Activated CD8-positive, alpha-beta memory T cell treated with anti-CD3 and anti-CD28 coated beads, Interleukin-2, amount 50 U/mL, for 1 hour (primary cell): ENCODE results near the gene PTDSS2.
"Not testable (repeated sequence)": the region's sequence is repeated elsewhere in the genome, so short reads cannot be mapped to it uniquely, and the experiment has no call there.

Experiments
- DNase-seq: peaks from one replicate; pipeline ENCODE4 v3.0.0-alpha.2; 2020; ENCODE audit errors: extremely low read depth

PTDSS2 gene

DNA sequence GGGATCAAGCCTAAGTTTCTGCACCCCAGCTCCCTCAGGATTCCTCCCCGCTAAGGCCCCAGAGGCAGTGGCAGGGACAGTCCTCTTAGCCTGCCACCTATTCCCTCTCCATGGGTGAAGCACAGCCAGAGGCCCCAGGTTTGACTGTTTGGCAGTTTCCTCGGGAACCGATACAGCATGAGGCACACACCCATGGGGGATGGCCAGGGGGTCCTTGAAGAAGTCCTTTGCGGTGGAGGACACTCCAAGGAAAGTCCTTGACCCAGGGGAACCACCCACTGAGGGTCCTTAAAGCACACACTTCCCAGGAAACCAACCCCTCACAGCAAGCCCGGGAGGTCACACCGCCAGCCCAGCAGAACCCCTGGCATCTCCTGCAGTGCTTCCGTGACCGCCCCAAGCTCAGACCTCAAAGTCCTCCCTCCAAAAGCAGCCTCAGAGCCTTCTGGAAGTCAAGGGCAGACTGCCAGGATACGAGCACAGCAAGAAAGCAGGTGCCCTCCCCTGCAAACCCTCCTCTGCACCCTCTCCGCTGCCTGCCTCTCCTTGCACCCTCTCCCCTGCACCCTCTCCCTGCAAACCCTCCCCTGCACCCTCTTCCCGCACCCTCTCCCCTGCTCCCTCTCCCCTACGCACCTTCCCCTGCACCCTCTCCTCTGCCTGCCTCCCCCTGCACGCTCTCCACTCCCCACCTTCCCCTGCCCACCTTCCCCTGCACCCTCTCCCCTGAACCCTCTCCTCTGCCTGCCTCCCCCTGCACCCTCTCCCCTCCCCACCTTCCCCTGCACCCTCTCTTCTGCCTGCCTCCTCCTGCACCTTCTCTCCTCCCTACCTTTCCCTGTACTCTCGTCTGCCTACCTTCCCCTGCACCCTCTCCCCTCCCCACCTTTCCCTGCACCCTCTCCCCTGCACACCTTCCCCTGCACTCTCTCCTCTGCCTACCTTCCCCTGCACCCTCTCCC lies 36.7 kb upstream of the PTDSS2 start:
- no peak for DNase-seq

DNA sequence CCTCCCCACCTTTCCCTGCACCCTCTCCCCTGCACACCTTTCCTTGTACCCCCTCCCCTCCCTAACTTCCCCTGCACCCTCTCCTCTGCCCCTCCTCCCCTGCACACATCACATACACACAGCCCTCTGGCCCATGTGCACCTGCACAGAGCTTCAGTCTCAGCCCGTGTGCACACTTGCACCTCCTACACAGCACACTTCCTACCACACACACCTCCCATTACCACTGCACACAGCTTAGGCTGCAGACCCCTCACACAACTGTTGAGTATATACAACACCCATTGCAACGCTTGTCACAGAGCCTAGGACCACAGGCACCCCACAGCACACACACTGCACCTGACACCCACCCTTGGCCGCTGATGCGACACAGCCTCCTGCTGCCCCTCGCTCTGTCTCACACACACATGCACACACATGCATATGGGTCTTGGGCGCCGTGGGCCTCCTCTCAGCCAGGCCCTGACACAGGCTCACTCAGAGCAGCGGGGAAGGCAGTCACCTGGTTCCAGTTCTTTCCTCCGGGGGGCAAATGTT lies 35.7 kb upstream of the PTDSS2 start:
- no peak for DNase-seq

DNA sequence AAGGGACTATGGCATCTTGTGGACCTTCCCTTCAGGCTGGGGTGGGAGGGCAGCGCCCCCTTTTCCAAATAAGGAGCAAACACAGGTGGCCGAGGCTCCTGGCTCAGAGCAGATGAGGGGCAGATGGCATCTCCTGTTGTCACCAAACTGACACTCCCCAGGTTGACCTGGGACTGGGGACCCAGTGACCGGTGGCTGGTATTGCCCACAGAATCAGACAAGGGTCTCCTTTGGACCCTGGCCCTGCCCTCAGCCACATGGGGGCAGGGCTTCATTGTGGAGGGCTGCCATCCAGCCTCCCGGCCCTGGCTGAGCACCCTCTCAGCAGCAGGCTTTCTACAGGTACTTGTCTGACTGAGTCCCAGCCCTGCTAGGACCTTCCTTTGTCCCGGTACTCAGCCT lies 34.4 kb upstream of the PTDSS2 start:
- no peak for DNase-seq

DNA sequence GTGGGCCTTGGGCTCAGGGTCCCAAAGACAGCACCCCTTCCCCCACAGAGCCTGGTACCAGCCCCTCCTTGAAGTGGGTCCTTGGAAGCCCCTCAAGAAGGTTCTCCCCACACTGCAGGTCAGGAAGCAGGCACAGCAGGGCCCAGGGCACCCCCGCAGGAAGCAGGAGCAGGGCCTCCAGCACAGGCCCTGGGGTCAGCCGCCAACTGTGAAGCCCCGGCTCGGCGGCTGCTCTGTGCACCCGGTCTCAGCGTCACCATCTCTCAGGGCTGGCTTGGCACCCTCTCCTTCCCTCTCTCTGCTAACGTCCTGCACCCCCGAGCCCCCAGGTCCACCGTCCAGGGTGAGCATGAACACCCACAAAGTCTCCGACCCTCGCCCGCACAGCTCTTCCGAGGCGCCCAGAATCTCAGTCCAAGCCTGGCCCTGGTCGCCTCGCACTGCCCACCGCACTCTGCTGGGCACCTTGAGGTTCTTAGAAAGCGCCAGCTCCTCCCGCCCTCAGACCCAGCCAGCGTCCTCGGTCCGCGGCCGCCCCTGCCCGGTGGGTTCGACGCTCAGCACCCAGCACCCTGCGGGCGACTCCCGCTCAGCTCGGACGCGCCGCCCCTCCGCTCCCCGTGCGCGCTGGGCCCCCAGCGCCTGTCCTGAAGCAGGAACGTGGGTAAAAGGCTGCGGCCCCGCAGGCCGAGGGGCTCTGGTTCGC lies 33.9 kb upstream of the PTDSS2 start:
- no peak for DNase-seq

DNA sequence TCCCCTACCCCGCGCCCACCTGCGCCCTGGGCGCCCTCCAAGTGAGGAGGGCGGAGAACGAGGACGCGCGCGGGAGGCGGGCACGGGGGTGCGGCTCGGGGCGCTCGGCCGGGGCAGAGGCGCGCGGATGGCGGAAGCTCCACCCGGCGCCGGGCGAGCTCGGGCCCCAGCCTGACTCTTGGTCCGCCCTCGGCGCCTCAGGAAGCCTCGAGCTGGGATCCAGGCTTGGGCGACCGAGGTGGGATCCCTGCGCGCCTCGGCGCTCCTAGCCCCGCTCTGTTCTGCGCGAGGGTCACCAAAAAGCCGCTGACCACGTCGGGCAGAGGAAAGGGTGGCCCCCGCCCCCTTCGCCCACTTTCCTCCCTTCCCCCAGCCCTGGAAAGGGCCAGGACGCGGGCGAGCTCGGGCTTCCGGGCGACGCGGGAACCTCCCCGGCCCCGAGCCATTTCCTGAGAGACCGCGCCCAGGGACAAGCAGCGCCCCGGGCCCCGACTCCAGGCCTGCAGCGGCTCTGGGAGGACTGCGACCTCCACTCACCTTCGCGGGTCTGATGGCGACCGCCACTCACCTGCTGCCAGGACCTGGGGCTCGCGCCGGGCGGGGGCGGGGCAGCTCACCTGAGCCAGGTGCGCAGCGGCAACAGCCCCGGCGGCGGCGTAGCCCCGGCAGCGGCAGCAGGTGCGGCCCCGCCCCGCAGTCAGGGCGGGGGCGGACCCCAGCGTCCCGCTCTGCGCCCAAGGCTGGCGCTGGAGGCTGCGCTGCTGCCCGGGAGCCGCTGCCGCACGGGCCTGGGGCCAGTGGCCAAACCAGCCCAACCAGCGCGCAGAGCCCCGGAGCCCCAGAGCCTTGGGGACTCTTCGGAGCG lies 33.1 kb upstream of the PTDSS2 start:
- no peak for DNase-seq

DNA sequence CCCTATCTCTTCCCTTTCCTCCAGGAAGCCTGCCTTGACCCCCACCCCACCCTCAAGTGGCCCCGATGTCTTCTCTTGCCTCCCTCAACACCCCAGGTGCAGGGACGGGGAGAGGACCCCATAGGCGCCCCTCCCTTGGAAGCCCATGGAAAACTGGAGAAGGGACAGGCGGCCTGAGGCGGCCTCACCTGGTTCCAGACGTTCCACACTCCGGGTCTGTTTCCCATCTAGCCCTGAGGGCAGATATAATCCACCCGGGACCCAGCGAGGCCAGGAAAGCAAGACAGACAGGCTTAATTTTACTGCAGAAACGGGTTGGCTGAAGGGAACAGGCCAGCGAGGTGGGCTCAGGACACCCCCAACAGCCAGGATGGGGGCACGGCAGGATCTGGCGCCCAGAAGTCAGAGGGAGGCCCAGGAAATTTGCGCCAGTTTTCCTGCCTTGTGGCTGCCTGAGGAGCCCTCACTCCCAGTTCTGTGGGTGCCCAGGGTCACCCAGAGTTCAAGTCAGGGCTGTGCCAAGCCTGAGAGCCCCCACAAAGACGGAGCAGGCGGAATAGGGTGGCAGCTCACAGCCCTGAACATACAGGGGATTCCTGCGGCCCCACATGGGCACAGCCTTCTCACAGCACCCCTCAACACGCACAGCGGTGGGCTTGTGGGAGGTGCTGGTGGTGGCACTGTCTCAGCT lies 32.3 kb upstream of the PTDSS2 start:
- no peak for DNase-seq

DNA sequence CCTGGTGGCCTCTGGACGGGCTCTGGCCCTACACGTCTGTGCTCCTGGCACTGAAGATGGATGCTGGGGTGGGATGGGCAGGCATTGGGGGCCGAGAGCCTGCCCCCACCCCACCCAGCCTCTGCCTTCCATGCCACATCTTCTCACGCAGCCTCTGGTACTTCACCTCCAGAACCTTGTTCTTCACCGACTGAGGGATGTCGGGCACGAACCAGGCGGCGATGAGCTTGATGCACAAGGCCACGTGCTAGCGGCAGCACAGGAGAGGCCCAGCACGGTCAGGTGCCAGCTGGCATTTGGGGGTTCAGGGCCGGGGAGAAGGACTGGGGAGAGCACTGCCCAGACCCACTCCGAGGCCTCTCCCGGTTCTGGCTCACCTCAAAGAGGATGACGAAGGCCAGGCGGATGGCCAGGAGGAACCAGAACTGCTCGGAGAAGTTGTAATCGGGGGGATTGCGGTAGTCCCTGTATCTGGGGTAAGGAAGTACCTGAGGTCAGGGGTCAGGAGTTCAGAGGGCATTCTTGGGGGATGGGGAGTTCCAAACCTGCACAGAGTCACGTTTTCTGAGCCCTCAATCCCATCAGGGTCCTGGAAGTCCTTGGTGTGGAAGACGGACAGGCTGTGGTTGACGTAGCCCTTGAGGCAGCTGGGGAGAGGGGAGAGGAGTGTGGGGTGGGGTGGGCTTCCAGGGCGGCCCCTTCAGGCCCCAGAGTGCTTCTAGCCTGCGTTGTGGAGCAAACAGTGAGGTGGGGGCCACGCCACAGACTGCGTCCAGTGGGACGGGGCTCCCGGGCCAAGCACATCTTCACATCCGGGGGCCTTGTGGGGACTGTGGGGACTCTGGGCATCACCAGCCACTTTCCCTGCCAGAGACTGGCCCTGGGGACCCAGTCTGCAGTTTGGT lies 31.5 kb upstream of the PTDSS2 start:
- no peak for DNase-seq

DNA sequence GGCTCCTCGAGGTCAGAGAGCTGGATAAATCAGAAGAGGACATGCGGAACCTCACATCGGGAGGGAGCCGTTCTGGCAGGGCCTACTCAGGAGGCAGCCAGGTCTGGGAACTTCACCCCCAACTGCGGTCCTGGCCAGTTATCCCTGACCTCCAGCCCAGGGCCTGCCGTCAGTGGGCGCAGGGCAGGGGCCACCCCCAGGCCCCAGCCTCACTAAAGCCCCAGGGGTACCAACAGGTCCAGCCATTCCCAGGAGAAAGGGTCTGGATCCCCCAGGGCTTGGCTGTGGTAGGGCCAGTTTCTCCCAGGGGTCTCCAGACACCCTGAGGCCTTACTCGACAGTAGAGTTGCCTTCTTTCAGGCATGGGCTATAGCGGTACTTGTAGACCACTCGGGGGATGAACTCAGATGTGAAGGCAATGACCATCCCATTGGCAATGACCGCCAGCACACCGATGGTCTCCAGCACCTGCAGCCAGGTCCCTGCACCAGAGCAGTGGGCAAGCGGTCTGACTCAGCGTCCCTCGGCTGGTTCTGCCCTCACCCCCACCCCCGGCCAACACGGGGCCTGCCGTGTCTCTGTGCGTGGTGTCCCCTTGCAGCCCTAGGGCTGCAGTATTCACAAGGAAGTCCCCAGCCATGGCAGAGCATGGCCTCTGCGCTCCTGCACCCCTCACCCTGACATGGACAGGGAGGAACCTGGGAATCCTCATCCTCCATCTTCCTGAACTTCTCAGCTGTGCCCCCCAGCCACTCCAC lies 30.7 kb upstream of the PTDSS2 start:
- no peak for DNase-seq

DNA sequence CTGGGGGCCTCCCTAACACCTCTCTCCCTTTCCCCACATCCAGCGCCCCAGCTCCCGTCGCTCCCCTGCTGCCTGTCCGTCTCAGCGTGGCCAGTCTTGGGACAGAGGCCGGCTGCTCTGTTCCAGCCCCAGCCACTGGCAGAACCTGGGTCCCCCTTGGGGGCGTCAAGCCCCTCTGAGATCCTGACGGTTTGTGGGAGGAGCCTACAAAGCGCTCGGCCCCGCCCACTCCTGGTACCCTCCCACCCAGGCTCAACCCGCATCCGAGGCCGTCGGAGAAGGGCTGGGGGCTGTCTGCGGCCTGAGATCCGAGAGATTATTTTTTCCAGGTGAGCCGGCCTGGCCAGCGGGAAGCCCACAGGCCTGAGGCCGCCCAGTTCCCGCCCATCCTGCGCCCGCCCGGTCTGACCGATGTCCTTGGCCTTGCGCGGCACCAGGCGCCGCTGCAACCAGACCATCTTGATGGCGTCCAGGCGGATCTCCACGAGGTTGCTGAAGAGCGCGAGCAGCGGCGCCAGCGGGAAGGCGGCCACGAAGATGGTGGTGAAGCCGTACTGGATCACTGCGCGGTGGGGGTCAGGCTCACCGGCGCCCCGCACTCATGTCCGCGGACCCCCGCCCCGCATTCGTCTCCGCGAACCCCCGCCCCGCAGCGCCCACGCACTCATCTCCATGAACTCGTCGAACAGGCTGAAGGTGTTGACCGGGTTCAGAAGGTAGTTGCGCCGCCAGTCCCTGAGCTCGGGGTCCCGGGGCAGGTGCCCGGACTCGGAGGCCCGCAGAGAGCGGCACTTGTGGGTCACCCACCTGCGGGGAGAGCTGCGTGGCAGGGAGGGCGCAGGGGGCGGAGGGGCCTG lies 29.8 kb upstream of the PTDSS2 start:
- DNase-seq = no peak

DNA sequence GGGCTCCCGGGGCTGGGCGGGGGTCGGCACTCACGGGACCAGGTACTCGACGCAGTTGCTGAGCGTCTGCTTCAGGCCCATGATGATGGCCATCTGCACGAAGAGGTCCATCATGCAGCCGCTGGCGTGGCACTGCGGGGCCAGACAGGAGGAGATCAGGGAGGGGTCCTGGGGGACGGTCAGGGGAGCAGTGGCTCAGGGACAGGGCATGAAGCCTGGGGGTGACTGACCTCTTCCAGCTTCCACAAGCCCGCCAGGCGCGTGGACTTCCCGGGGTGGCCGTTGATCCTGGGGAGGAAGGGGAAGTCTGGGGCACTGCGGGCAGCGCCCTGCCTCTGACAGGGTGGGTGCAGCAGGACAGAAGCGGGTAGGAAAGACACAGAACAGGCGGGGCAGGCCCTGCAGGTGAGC lies 29.2 kb upstream of the PTDSS2 start:
- DNase-seq = no peak

DNA sequence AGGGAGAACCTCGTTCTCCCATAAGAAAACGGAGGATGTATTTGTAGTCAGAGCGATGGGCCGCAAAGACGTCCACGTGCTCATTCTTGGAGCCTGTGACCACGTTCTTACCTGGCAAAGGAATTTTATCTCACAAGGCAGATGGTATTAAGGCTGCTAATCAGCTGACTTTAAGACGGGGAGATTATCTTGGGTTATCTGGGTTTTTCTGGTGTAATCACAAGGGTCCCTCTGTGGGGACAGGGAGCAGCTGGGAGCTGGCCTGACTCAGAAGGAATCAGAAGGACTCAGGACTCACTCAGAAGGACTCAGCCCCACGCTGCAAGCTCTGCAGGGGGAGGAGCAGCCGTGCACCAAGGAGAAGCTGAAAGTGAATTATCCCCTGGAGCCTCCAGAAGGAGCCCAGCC lies 27.8 kb upstream of the PTDSS2 start:
- DNase-seq = no peak

DNA sequence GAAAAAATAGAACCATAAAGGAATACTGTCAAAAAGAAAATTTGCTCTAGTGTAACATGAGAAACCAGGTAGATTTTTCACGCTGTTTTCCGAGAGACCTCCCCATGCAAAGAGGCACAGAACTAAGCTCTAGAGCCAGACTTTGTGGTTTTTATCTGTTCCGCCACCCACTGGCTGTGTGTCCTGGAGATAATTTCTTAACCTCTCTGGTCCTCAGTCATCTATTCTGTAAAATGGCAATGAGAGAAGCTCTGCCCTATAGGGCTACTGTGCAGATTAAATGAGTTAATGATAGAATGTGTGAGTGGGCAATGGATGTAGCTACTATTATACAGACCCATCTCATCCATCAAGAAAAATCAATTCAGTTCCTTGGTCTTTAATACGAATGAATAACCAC lies 25.8 kb upstream of the PTDSS2 start:
- DNase-seq = no peak

DNA sequence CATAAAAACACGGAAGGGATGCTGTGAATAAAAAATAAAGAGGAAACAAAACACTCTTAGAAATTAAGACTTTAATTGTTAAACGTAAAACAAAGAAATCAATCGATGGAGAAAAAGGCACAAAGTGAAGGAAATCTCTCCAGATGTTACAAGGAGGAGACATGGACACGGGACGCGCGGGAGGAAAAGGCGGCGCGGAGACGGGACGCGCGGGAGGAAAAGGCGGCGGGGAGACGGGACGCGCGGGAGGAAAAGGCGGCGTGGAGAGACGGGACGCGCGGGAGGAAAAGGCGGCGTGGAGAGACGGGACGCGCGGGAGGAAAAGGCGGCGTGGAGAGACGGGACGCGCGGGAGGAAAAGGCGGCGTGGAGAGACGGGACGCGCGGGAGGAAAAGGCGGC lies 25.3 kb upstream of the PTDSS2 start:
- not testable (repeated sequence) for DNase-seq

DNA sequence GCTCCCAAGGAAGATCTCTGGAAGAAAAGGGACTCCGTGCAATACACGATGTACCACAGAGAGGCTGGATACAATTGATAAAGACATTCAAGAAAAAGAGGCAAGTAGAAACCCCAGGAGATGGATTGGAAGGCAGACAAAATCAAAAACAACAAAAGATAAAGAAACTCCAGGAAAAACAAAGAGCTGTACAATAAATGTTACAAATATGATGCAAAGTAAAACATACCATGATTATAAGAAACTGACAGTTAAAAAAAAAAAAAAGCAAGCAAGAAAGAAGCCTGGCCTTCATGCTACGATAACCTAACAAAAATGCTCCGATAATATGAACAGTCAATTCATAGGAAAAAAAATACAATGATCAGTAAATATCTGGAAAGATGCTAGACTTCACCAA lies 24.8 kb upstream of the PTDSS2 start:
- DNase-seq = no peak

DNA sequence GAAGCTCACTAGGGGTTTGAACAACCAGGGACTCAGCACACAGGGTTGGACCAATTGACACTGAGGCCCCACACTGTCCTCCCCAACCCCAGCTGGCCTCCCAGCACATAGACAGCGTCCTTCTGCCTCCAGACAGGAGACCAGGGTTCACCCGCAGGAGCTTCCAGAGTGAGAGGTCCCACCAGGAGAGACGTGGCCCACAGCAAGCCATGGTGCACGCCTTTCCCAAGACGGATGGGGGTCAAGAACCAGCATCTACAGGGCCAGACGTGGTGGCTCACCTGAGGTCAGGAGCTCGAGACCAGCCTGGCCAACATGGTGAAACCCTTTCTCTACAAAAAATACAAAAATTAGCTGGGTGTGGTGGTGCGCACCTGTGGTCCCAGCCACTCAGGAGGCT lies 23.2 kb upstream of the PTDSS2 start:
- DNase-seq = no peak

DNA sequence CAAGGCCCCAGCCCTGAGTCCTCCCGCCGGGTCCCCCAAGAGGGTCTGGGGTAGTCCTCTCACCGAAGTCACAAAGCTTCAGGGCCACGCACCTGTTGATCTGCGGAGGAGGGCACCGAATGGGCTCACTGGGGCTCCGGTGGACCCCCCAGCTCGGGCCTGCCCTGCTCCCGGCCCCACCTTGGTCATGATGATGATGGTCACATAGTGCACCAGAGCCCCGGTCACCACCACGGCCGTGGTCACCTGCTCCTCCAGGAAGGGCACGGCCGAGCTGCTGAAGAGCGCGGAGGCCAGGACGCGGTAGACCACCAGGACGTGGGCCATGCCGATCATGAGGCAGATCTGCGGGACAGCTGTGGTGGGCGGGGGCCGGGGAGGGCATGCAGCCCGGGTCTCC lies 21.8 kb upstream of the PTDSS2 start:
- no peak for DNase-seq

DNA sequence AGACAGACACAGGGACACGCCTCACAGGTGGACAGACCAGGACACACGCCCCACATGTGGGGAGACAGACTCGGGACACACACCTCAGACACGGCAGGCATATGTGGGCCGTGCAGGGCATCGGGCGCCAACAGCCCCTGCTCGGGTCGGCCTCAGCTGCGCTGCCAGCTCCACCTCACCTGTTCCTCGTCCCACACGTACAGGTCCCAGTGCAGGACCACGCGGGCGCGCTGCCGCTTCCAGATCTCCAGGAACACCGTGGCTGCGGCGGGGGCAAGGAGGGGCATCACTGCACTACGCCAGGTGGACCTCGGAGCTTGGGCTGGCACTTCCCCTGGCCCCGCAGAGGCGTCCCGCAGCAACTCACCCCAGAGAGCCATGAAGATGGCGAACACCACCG lies 20.7 kb upstream of the PTDSS2 start:
- DNase-seq = no peak

DNA sequence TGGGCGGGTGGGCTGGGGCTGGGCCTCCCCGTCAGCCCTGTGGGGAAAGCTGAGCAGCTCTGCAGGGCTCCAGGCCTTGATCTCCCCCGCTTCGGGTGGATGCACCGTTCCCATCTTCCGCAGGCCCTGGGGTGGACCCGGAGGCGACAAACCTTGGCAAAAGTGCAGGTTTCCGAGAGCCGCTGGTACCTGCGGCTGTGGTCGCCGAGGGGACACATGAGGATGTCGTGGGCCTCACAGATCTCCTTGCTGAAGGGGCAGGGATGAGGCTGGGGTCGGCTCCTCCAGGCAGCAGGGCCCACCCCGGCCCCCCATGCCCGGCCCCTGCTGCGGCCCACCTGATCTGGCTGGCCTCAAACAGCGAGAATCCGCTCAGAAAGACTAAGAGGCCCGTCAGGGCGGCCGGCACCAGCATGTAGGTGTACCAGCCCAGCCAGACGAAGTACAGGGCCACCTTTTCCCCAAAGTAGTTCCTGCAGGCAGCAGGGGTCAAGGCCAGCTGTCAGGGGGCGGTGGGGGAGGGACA lies 20.1 kb upstream of the PTDSS2 start:
- DNase-seq = no peak
